Neural cell (in vitro differentiated cells): Measurements from ENCODE around the gene NPHP4. TPM values are rescaled to one million over a fixed set of nuclear protein-coding genes. Genes with fewer than 3 reads are reported as not detected.
"Not testable (repeated sequence)": the region's sequence is repeated elsewhere in the genome, so short reads cannot be mapped to it uniquely, and the experiment has no call there.

Source experiments
- H2AFZ ChIP-seq: fragments of 200-600, 300-800 bp; sonication (generic), shearing (Covaris generic); 2 replicates; pipeline ENCODE4 v1.6.0; 2014; ENCODE audit warnings: low read depth, mild to moderate bottlenecking, antibody characterized with exemption, low read length, moderate library complexity
- H3F3A ChIP-seq: fragments of 200-600 bp; shearing (Covaris generic); 2 replicates; pipeline ENCODE4 v1.6.1; 2016; ENCODE audit warnings: mild to moderate bottlenecking, moderate library complexity, mixed read lengths, antibody characterized with exemption, low read length; ENCODE audit not compliant: insufficient read depth, poor library complexity, severe bottlenecking
- H3K27ac ChIP-seq: fragments of 200-600, 300-800 bp; sonication (generic), shearing (Covaris generic); 2 replicates; pipeline ENCODE4 v1.5.1; 2014; ENCODE audit warnings: mild to moderate bottlenecking, low read length, moderate library complexity
- H3K27me3 ChIP-seq: fragments of 300-800, 200-600 bp; sonication (generic), shearing (Covaris generic); 2 replicates; pipeline ENCODE4 v1.6.0; 2014; ENCODE audit warnings: mild to moderate bottlenecking, low read depth, low read length, moderate library complexity; ENCODE audit not compliant: insufficient read depth
- H3K36me3 ChIP-seq: fragments of 300-800, 200-600 bp; sonication (generic), shearing (Covaris generic); 2 replicates; pipeline ENCODE4 v1.5.1; 2014; ENCODE audit warnings: mild to moderate bottlenecking, antibody characterized with exemption, low read length, moderate library complexity; ENCODE audit not compliant: insufficient read depth
- H3K4me2 ChIP-seq: fragments of 300-800, 200-600 bp; sonication (generic), shearing (Covaris generic); 2 replicates; pipeline ENCODE4 v1.6.0; 2014; ENCODE audit warnings: mild to moderate bottlenecking, low read length
- H3K4me3 ChIP-seq: fragments of 300-800, 200-600 bp; sonication (generic), shearing (Covaris generic); 2 replicates; pipeline ENCODE4 v1.5.1; 2014; ENCODE audit warnings: mild to moderate bottlenecking, low read length, moderate library complexity
- H3K79me2 ChIP-seq: fragments of 200-600 bp; shearing (Covaris generic); replicated peaks from 2 replicates; pipeline ENCODE4 v1.6.0; 2014; ENCODE audit warnings: mild to moderate bottlenecking, low read length, moderate library complexity; ENCODE audit not compliant: insufficient read depth
- H3K9ac ChIP-seq: fragments of 300-800, 200-600 bp; sonication (generic), shearing (Covaris generic); 2 replicates; pipeline ENCODE4 v1.6.1; 2016; ENCODE audit warnings: mild to moderate bottlenecking, low read length, mixed read lengths
- H3K9me2 ChIP-seq: fragments of 200-600 bp; shearing (Covaris generic); 2 replicates; pipeline ENCODE4 v1.6.1; 2016; ENCODE audit warnings: mild to moderate bottlenecking, low read length, mixed read lengths; ENCODE audit not compliant: insufficient read depth
- H3K9me3 ChIP-seq: fragments of 200-600, 300-800 bp; sonication (generic), shearing (Covaris generic); 2 replicates; pipeline ENCODE4 v1.6.1; 2016; ENCODE audit warnings: mild to moderate bottlenecking, mixed run types, low read length, moderate library complexity, mixed read lengths
- H4K20me1 ChIP-seq: fragments of 200-600 bp; shearing (Covaris generic); 2 replicates; pipeline ENCODE4 v1.6.1; 2016; ENCODE audit warnings: mild to moderate bottlenecking, mixed run types; ENCODE audit not compliant: insufficient read depth
- EP300 ChIP-seq: fragments of 450-650 bp; conservative IDR thresholded peaks from 2 replicates; pipeline ENCODE4 v1.6.1; 2014; ENCODE audit warnings: antibody characterized with exemption, mild to moderate bottlenecking, moderate library complexity; ENCODE audit not compliant: poor library complexity, severe bottlenecking
- EZH2 ChIP-seq: fragments of 200-600, 300-800 bp; shearing (Covaris generic), sonication (generic); IDR thresholded peaks from 2 replicates; pipeline ENCODE4 v1.6.1; 2014; ENCODE audit warnings: antibody characterized with exemption, low read length, borderline replicate concordance, mild to moderate bottlenecking; ENCODE audit not compliant: insufficient read depth, poor library complexity, severe bottlenecking
- MXI1 ChIP-seq: fragments of 450-650 bp; conservative IDR thresholded peaks from 2 replicates; pipeline ENCODE4 v1.6.1; 2014; ENCODE audit warnings: antibody characterized with exemption, mild to moderate bottlenecking; ENCODE audit not compliant: poor library complexity, severe bottlenecking
- POLR2AphosphoS5 ChIP-seq: IDR thresholded peaks from 2 replicates; pipeline ENCODE4 v1.6.1; 2012
- RAD21 ChIP-seq: fragments of 450-650 bp; conservative IDR thresholded peaks from 2 replicates; pipeline ENCODE4 v1.6.1; 2014; ENCODE audit warnings: antibody characterized with exemption, mild to moderate bottlenecking, moderate library complexity
- SMC3 ChIP-seq: fragments of 450-650 bp; conservative IDR thresholded peaks from 2 replicates; pipeline ENCODE4 v1.6.1; 2014; ENCODE audit warnings: antibody characterized with exemption, mild to moderate bottlenecking, moderate library complexity; ENCODE audit not compliant: poor library complexity
- TAF1 ChIP-seq: IDR thresholded peaks from 2 replicates; pipeline ENCODE4 v1.6.1; 2012; ENCODE audit warnings: low read depth
- polyA plus RNA-seq: library from polyadenylated mRNA; depleted of rRNA; stranded (reverse); fragments of >200 nt; gene quantifications from 2 replicates; pipeline ENCODE4 v1.2.3, GENCODE V29; 2014
- TF ChIP-seq, protein P1 (sequence below): IDR thresholded peaks from 2 replicates; pipeline ENCODE4 v1.6.1; 2012; ENCODE audit warnings: borderline replicate concordance
- TF ChIP-seq, protein P2 (sequence below): fragments of 450-650 bp; IDR thresholded peaks from 2 replicates; pipeline ENCODE4 v1.5.1; 2014; ENCODE audit warnings: antibody characterized with exemption, mild to moderate bottlenecking, moderate library complexity; ENCODE audit not compliant: poor library complexity, severe bottlenecking

The NPHP4 gene
- polyA plus RNA-seq, 1 donor from 2014 or later = 17.1 TPM

DNA sequence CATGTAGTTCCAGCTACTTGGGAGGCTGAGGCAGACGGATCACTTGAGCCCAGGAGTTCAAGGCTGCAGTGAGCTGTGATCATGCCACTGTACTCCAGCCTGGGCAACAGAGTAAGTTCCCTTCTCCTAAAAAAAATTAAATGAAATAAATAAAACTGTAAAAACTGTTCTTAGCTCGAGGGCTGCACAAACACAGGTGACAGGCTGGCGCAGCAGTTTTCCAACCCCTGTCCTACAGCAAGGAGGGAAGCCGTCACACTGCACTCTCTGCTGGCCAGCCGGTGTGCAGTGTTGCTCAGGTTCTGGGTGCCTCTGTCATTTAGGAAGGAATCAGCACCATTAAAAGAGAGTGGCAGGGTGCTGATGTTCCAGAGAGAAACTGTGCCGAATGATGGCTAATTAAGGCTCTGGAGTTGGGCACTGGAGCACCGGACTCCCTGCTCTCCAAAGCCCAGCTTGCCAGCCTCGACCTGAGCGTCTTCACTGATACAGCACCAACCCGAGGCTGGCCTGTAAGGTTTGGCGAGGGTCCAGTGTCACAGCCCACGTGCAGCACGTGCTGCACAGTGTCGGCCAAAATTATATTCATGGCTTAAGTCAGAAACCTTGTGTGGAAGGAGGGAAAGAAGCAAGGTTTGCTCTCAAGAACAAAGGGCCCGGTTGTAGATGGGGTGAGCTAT, 27.1 kb upstream of the NPHP4 start:
- H3K9ac ChIP-seq = no peak overlapping the region
- H3K9me3 ChIP-seq = no peaks in the 10 kb centered on the region
- H4K20me1 ChIP-seq = no peaks in the 10 kb centered on the region
- no peak overlapping the region for H3K4me3 ChIP-seq
- no peaks in the 10 kb centered on the region for H3K9me2 ChIP-seq
- TF ChIP-seq EP300 (no peak), RAD21 (no peak), TAF1 (no peak), MXI1 (no peak), POLR2AphosphoS5 (no peak), SMC3 (no peak), EZH2 (no peak)
- TF ChIP-seq, protein P1, sequence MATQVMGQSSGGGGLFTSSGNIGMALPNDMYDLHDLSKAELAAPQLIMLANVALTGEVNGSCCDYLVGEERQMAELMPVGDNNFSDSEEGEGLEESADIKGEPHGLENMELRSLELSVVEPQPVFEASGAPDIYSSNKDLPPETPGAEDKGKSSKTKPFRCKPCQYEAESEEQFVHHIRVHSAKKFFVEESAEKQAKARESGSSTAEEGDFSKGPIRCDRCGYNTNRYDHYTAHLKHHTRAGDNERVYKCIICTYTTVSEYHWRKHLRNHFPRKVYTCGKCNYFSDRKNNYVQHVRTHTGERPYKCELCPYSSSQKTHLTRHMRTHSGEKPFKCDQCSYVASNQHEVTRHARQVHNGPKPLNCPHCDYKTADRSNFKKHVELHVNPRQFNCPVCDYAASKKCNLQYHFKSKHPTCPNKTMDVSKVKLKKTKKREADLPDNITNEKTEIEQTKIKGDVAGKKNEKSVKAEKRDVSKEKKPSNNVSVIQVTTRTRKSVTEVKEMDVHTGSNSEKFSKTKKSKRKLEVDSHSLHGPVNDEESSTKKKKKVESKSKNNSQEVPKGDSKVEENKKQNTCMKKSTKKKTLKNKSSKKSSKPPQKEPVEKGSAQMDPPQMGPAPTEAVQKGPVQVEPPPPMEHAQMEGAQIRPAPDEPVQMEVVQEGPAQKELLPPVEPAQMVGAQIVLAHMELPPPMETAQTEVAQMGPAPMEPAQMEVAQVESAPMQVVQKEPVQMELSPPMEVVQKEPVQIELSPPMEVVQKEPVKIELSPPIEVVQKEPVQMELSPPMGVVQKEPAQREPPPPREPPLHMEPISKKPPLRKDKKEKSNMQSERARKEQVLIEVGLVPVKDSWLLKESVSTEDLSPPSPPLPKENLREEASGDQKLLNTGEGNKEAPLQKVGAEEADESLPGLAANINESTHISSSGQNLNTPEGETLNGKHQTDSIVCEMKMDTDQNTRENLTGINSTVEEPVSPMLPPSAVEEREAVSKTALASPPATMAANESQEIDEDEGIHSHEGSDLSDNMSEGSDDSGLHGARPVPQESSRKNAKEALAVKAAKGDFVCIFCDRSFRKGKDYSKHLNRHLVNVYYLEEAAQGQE = no peak
- TF ChIP-seq, protein P2, sequence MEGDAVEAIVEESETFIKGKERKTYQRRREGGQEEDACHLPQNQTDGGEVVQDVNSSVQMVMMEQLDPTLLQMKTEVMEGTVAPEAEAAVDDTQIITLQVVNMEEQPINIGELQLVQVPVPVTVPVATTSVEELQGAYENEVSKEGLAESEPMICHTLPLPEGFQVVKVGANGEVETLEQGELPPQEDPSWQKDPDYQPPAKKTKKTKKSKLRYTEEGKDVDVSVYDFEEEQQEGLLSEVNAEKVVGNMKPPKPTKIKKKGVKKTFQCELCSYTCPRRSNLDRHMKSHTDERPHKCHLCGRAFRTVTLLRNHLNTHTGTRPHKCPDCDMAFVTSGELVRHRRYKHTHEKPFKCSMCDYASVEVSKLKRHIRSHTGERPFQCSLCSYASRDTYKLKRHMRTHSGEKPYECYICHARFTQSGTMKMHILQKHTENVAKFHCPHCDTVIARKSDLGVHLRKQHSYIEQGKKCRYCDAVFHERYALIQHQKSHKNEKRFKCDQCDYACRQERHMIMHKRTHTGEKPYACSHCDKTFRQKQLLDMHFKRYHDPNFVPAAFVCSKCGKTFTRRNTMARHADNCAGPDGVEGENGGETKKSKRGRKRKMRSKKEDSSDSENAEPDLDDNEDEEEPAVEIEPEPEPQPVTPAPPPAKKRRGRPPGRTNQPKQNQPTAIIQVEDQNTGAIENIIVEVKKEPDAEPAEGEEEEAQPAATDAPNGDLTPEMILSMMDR = no peak
- H3K27ac ChIP-seq = no peak overlapping the region
- H3K27me3 ChIP-seq = no peaks in the 10 kb centered on the region
- H3K36me3 ChIP-seq = no peaks in the 10 kb centered on the region
- no peak overlapping the region for H3K4me2 ChIP-seq
- no peaks in the 10 kb centered on the region for H3K79me2 ChIP-seq
- no peak overlapping the region for H2AFZ ChIP-seq
- no peaks in the 10 kb centered on the region for H3F3A ChIP-seq

DNA sequence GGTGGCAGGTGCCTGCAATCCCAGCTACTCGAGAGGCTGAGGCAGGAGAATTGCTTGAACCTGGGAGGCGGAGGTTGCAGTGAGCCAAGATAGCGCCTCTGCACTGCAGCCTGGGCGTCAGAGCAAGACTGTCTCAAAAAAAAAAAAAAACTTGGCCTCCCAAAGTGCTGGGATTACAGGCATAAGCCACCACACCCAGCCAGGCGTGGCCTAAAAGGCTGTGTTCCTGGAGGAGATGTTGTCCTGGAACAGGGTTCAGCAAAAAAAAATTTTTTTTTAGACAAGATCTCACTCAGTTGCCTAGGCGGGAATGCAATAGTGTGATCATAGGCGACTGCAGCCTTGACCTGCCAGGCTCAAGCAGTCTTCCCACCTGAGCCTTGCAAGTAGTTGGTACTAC, 25.4 kb upstream of the NPHP4 start:
- not testable (repeated sequence) for H4K20me1 ChIP-seq, H3K4me3 ChIP-seq, H3K4me2 ChIP-seq, H3K36me3 ChIP-seq, H3K9me2 ChIP-seq, H3F3A ChIP-seq, H3K79me2 ChIP-seq, H3K9me3 ChIP-seq, H3K27me3 ChIP-seq, H3K27ac ChIP-seq, H3K9ac ChIP-seq, H2AFZ ChIP-seq
